Trophoblast cell (in vitro differentiated cells and primary cell): ENCODE data around the gene NCAPD2.

Experiments
- DNase-seq, 2 donors: peaks; one replicate each; pipeline ENCODE4 v3.0.0-alpha.2; 2016
- H2AFZ ChIP-seq: 2 replicates; pipeline ENCODE4 v1.6.1; 2013; ENCODE audit warnings: low read length, moderate library complexity, mild to moderate bottlenecking; ENCODE audit not compliant: insufficient read depth, poor library complexity
- H2AK5ac ChIP-seq: 2 replicates; pipeline ENCODE4 v1.6.1; 2013; ENCODE audit warnings: mild to moderate bottlenecking, low read length
- H2BK120ac ChIP-seq: 2 replicates; pipeline ENCODE4 v1.6.1; 2013; ENCODE audit warnings: low read length, mild to moderate bottlenecking, moderate library complexity; ENCODE audit not compliant: insufficient read depth, poor library complexity
- H2BK12ac ChIP-seq: 2 replicates; pipeline ENCODE4 v1.6.1; 2013; ENCODE audit warnings: mild to moderate bottlenecking, low read length, moderate library complexity
- H2BK5ac ChIP-seq: 2 replicates; pipeline ENCODE4 v1.6.1; 2013; ENCODE audit warnings: low read length, low read depth, moderate library complexity, mild to moderate bottlenecking; ENCODE audit not compliant: poor library complexity
- H3K14ac ChIP-seq: 2 replicates; pipeline ENCODE4 v1.6.1; 2013; ENCODE audit warnings: mild to moderate bottlenecking, low read length
- H3K18ac ChIP-seq: 2 replicates; pipeline ENCODE4 v1.6.1; 2013; ENCODE audit warnings: mild to moderate bottlenecking, low read length
- H3K23ac ChIP-seq: 2 replicates; pipeline ENCODE4 v1.6.1; 2013; ENCODE audit warnings: low read length
- H3K27ac ChIP-seq: 2 replicates; pipeline ENCODE4 v1.5.1; 2013; ENCODE audit warnings: low read depth, mild to moderate bottlenecking, inconsistent platforms, low read length, moderate library complexity
- H3K27me3 ChIP-seq: 2 replicates; pipeline ENCODE4 v1.6.1; 2013; ENCODE audit warnings: inconsistent platforms, mild to moderate bottlenecking, low read length, moderate library complexity; ENCODE audit not compliant: insufficient read depth
- H3K36me3 ChIP-seq, 2 experiments: 1 replicate in 1 of 2; 2 replicates in 1 of 2; pipeline ENCODE4 v1.6.1; 2013; ENCODE audit warnings: low read length in 2 of 2, mild to moderate bottlenecking in 2 of 2, moderate library complexity in 1 of 2; ENCODE audit not compliant: insufficient read depth in 2 of 2, control insufficient read depth in 1 of 2
- H3K4ac ChIP-seq: 2 replicates; pipeline ENCODE4 v1.6.1; 2013; ENCODE audit warnings: low read depth, mild to moderate bottlenecking, low read length, moderate library complexity
- H3K4me1 ChIP-seq, 2 experiments: 1 replicate in 1 of 2; 2 replicates in 1 of 2; pipeline ENCODE4 v1.6.1; 2013; ENCODE audit warnings: low read length in 2 of 2, mild to moderate bottlenecking in 2 of 2, moderate library complexity in 1 of 2; ENCODE audit not compliant: insufficient read depth in 2 of 2, control insufficient read depth in 1 of 2
- H3K4me2 ChIP-seq: 2 replicates; pipeline ENCODE4 v1.6.1; 2013; ENCODE audit warnings: inconsistent platforms, mild to moderate bottlenecking, low read length, moderate library complexity
- H3K4me3 ChIP-seq: 2 replicates; pipeline ENCODE4 v1.5.1; 2013; ENCODE audit warnings: mild to moderate bottlenecking, low read depth, low read length, inconsistent platforms
- H3K79me1 ChIP-seq: one replicate; pipeline ENCODE4 v1.6.1; 2013; ENCODE audit warnings: low read length
- H3K79me2 ChIP-seq: 2 replicates; pipeline ENCODE4 v1.6.1; 2013; ENCODE audit warnings: low read length, mild to moderate bottlenecking; ENCODE audit not compliant: control insufficient read depth, insufficient read depth, poor library complexity
- H3K9ac ChIP-seq: 2 replicates; pipeline ENCODE4 v1.6.1; 2013; ENCODE audit warnings: mild to moderate bottlenecking, low read length
- H3K9me3 ChIP-seq: 2 replicates; pipeline ENCODE4 v1.6.1; 2013; ENCODE audit warnings: low read depth, mild to moderate bottlenecking, control low read depth, inconsistent platforms, low read length; ENCODE audit not compliant: insufficient read depth
- H4K12ac ChIP-seq: 2 replicates; pipeline ENCODE4 v1.6.1; 2013; ENCODE audit warnings: low read depth, mild to moderate bottlenecking, low read length, moderate library complexity
- H4K8ac ChIP-seq: 2 replicates; pipeline ENCODE4 v1.6.1; 2013; ENCODE audit warnings: low read depth, mild to moderate bottlenecking, low read length, moderate library complexity
- H4K91ac ChIP-seq: one replicate; pipeline ENCODE4 v1.6.1; 2013; ENCODE audit warnings: low read depth, mild to moderate bottlenecking, low read length, moderate library complexity
- WGBS: extraction: QIAGEN DNeasy Blood & Tissue Kit; methylation state at CpG from one replicate; pipeline ENCODE4 v1.1.7; 2013; ENCODE audit warnings: missing lambda C conversion rate; ENCODE audit not compliant: insufficient read length, insufficient coverage; ENCODE audit errors: extremely low coverage; 5-methylcytosine and 5-hydroxymethylcytosine counted together

NCAPD2 gene

DNA sequence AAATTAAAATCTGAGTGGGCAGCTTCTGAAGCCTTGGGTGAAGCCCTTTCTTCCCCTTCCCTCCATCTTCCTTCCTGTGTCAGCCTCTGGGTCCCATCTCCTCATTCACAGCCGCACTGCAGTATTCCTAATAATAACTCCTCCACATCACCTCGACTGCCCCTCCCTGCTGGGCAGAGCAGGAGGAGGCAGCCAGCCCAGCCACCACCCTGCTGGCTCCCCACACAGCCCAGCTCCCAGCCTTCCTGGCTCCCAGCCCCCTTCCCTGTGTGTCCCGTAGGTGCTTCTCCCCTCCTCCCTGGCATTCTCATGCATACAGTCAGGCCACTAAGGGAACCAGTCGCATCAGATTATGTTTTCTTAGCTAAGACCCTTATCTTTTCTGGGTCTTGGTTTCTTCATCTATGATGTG is 58.2 kb downstream of the NCAPD2 start:
- H3K27me3 ChIP-seq = no peaks in the 10 kb centered on the region
- no peak overlapping the region for H2BK12ac ChIP-seq
- no peak overlapping the region for H3K18ac ChIP-seq
- H2AFZ ChIP-seq = no peak overlapping the region
- H3K79me2 ChIP-seq = peaks cover 5% of the 10 kb centered on the region
- H3K4ac ChIP-seq = no peak overlapping the region
- no peak overlapping the region for H4K12ac ChIP-seq
- H3K79me1 ChIP-seq = peaks cover 6% of the 10 kb centered on the region
- no peak overlapping the region for H2AK5ac ChIP-seq
- H4K8ac ChIP-seq = no peak overlapping the region
- H2BK120ac ChIP-seq = no peak overlapping the region
- no peak overlapping the region for H3K14ac ChIP-seq
- no peak overlapping the region for H3K27ac ChIP-seq
- no peak overlapping the region for H3K23ac ChIP-seq
- no peak overlapping the region for H2BK5ac ChIP-seq
- peaks cover 4% of the 10 kb centered on the region for H3K9me3 ChIP-seq
- H4K91ac ChIP-seq = no peak overlapping the region
- no peak overlapping the region for H3K9ac ChIP-seq
- peaks cover 8 to 16% of the 10 kb centered on the region in 2 experiments for H3K36me3 ChIP-seq
- WGBS = no CpG with 5 or more reads among the region's 4 CpGs
- H3K4me1 ChIP-seq = peaks cover 20 to 29% of the 10 kb centered on the region in 2 experiments
- DNase-seq = no peak
- H3K4me2 ChIP-seq = no peak overlapping the region
- H3K4me3 ChIP-seq = no peak overlapping the region

DNA sequence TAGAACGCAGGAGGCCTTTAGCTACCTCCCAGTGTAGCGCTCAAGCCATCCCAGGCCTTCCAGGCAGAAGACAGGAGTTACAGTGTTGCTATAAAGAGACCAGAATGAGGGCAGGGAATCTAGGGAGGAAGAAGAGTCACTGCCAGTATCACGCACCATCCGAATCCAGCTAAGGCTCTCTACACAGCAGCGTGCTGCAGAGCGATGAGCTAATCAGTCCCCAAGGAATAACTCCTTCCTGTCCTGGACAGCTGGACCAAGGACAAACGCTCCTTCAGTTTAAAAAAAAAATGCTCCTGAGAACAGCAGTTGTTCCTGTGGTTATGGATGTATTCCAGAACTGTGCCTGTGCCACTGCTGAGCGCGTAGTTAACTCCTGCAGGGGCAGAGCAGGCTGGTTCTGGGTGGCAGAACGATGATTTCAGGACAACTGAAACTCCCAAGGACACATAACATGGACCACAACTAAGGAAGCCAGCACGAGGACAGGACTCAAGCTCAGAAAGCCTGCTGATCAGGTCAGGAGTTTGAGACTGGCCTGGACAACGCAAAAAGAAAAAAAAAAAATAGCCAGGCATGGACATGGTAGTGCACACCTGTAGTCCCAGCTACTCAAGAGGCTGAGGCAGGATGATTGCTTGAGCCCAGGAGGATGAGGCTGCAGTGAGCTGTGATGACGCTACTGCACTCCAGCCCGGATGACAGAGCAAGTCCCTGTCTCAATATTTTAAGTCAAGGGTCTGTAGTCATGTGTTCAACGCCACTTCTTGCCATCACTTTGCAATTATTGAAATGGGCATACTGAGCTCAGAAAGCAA is 59.4 kb downstream of the NCAPD2 start:
- H3K36me3 ChIP-seq = peaks cover 11 to 19% of the 10 kb centered on the region in 2 experiments
- no peak overlapping the region for H3K4me2 ChIP-seq
- H2BK5ac ChIP-seq = no peak overlapping the region
- WGBS = no CpG with 5 or more reads among the region's 15 CpGs
- H2AK5ac ChIP-seq = no peak overlapping the region
- H2AFZ ChIP-seq = no peak overlapping the region
- H3K4ac ChIP-seq = no peak overlapping the region
- H3K4me3 ChIP-seq = no peak overlapping the region
- no peaks in the 10 kb centered on the region for H3K27me3 ChIP-seq
- no peak for DNase-seq
- no peak overlapping the region for H2BK120ac ChIP-seq
- no peak overlapping the region for H3K27ac ChIP-seq
- no peak overlapping the region for H3K9ac ChIP-seq
- peaks cover 4% of the 10 kb centered on the region for H3K9me3 ChIP-seq
- no peak overlapping the region for H2BK12ac ChIP-seq
- H3K23ac ChIP-seq = no peak overlapping the region
- peaks cover 15 to 25% of the 10 kb centered on the region in 2 experiments for H3K4me1 ChIP-seq
- H3K18ac ChIP-seq = no peak overlapping the region
- no peak overlapping the region for H4K8ac ChIP-seq
- H3K14ac ChIP-seq = no peak overlapping the region
- peaks cover 4% of the 10 kb centered on the region for H3K79me1 ChIP-seq
- peaks cover 5% of the 10 kb centered on the region for H3K79me2 ChIP-seq
- no peak overlapping the region for H4K12ac ChIP-seq
- H4K91ac ChIP-seq = no peak overlapping the region

DNA sequence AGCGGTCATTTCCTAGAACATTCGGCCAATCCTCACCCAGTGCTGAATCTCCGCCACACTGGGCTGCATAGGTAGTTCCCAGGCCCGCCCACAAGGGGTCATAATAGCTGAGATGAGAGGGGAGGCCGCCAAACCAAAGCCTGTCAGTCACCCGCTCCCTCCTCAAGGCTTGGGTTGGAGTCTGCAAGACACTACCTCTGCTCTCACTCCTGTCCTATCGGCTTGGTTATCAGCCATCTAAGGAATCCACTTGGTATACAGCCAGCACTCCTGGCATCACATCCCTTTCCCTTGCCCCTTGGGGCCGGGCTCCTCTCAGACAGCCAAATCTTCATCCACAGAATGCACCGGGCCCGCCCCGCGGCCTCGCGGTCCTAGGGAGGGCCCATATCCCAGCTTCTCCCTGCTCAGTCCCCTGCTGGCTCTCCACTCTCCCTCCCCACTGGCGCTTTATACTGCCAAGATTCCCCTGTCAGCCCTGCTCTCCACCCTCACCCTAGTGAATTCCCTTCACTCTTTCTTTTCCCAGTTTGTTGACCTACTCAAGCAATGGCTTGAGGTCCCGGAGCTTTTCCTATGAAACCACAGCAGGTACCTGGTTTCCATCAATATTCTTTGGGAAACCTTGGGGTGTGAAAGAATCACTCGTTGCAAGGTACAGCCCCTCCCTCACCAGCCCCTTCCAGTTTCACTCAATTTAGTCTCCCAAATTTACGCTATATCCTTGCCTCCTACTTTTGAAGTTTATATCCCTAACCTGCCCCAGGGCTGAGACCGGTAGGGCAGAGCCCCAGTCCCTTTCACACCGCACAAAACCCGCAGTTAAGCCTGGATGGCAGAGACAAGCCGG is 60.5 kb downstream of the NCAPD2 start:
- Histone ChIP-seq H2AK5ac (no peak overlapping the region), H3K9ac (no peak overlapping the region), H3K4me3 (peak overlapping the region; percentile 80), H3K4me2 (peak overlapping the region; percentile 96), H3K79me2 (peaks cover 5% of the 10 kb centered on the region), H3K18ac (no peak overlapping the region), H3K9me3 (peaks cover 3% of the 10 kb centered on the region), H3K79me1 (peaks cover 4% of the 10 kb centered on the region), H2BK5ac (no peak overlapping the region), H3K27me3 (no peaks in the 10 kb centered on the region), H3K14ac (no peak overlapping the region), H3K4me1 (peaks cover 12 to 21% of the 10 kb centered on the region in 2 experiments), H2AFZ (no peak overlapping the region), H2BK120ac (no peak overlapping the region), H3K36me3 (peaks cover 13 to 22% of the 10 kb centered on the region in 2 experiments), H2BK12ac (no peak overlapping the region), H4K8ac (no peak overlapping the region), H3K23ac (no peak overlapping the region), H4K12ac (no peak overlapping the region), H4K91ac (peak overlapping the region; percentile 13), H3K4ac (no peak overlapping the region), H3K27ac (no peak overlapping the region)
- DNase-seq = peak; percentile 57 to 72
- no CpG with 5 or more reads among the region's 22 CpGs for WGBS

DNA sequence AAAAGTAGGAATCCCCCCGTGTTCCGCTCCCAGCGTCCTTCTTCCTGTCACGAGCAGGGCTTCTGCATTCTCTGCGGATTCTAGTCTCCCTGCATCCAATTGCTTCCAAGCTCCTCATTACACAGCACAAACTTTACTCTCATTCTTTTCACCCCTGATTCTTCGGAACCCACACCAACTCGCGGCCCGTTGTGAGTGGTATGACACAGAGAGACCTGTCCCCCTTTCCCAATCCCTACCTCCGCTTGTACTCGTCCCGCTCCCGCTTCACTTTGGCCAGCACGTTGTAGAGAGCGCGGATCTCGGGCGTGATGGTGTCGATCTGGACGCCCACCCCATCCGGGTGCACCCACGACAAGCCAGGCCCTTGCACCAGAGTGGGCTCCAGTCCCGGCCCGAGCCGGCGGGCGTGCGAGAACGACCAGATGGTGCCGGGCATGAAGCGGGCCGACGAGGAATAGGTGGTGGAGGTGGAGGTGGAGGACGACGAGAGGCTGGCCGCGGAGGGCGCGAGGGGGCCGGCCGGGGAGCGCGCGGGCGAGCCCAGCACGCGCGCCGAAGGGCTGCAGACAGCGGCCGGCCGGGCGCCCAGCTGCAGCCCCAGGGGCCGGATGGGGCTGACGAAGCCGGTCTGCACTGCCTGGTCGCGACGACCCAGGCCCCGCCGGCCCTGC is 61.3 kb downstream of the NCAPD2 start:
- H3K27me3 ChIP-seq = no peaks in the 10 kb centered on the region
- peak overlapping the region; percentile 47 for H3K9ac ChIP-seq
- H2BK120ac ChIP-seq = no peak overlapping the region
- peaks cover 5% of the 10 kb centered on the region for H3K79me2 ChIP-seq
- no peak overlapping the region for H2BK12ac ChIP-seq
- H4K12ac ChIP-seq = peak overlapping the region; percentile 23
- no peak overlapping the region for H3K4ac ChIP-seq
- H4K8ac ChIP-seq = peak overlapping the region; percentile 50
- no peak overlapping the region for H3K27ac ChIP-seq
- H3K18ac ChIP-seq = peak overlapping the region; percentile 78
- H3K79me1 ChIP-seq = peaks cover 4% of the 10 kb centered on the region
- peak overlapping the region; percentile 31 for H3K23ac ChIP-seq
- peak overlapping the region; percentile 56 for H2AFZ ChIP-seq
- H3K4me2 ChIP-seq = peak overlapping the region; percentile 96
- no peak overlapping the region for H2BK5ac ChIP-seq
- no peak for DNase-seq
- peaks cover 12 to 21% of the 10 kb centered on the region in 2 experiments for H3K4me1 ChIP-seq
- H2AK5ac ChIP-seq = no peak overlapping the region
- peaks cover 19 to 26% of the 10 kb centered on the region in 2 experiments for H3K36me3 ChIP-seq
- no peaks in the 10 kb centered on the region for H3K9me3 ChIP-seq
- peak overlapping the region; percentile 80 for H3K4me3 ChIP-seq
- no CpG with 5 or more reads among the region's 61 CpGs for WGBS
- peak overlapping the region; percentile 16 for H4K91ac ChIP-seq
- H3K14ac ChIP-seq = peak overlapping the region; percentile 70
